ENCODE data around the gene ITGA11.
"Not testable (repeated sequence)": the region's sequence is repeated elsewhere in the genome, so short reads cannot be mapped to it uniquely, and the experiment has no call there.

ITGA11 gene

DNA sequence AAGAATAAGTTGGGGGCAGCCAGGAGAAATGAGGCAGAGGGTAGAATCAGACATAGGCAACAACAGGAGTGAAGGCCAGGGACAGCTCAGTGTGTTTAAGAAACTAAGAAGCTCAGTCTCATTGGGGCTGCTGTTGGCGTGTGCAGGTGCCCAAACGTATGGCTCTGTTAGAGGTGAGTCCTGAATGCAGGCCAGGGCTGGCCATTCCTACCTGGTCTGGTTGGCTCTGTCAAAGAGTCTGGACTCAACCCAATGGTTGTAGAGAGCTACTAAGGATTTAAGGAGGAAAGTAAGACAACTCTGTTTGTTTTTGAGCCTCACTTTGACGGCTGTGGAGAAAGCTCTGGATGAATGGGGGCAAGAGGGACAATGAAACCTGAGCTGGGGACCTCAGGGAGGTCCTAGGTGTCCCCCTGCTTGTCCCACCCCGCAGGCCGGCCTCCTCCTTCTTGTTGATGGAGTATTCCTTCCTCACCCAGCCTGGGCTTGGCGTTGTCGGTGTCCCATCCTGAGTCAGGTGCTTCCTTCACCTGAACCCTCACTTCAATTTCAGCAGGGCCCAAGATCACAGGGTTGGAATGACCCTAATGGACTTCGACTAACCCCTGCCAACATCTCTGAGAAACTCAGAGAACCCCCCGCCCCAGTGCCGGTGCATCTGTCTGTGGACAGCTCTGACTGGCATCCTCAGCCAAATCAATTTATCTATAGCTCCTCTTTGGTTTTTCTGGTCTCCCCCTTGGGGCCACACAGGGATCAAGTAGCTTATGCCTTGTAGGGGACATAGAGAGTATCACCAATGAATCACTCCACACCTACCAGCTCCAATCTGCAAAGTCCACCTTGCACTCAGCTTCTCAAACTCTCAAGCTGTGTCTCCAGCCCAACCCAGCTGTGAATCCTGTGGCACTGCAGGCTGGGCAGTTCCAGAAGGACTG is 8.3 kb downstream of the ITGA11 start:
- DNase-seq: no peak

DNA sequence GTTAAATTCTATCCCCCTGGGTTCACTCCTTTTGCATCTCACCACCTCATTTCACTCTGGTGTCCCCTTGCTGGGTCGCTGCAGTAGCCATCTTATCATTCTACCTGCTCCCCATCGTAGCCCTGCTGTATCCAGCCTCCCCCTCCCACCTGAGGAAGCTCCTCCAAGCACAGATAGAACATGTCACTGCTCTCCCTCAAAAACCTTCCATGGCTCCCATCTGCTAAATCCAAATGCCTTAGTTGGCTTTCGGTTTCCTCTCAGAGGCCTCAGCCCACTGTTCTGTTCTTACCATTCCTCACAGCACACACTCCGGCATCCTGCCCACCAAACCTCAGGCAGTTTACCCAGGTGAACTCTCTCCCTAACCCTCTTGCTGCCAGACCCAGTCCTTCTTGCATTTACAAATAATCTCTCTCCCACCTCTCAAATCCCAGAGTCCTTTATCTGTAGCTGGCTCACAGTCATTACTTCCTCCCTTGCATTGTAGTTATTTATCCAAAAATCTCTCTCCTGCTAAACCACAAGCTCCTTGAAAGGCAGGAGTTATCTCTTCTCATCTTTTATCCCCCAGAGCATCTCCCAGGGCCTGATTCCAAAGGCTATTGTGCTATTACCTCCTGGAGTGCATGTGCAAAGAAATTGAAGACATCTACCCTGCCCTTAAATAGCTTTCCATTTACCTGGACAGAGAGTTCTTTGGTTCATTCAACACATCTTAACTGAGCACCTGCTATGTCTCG is 9.4 kb downstream of the ITGA11 start:
- DNase-seq: not testable (repeated sequence)

DNA sequence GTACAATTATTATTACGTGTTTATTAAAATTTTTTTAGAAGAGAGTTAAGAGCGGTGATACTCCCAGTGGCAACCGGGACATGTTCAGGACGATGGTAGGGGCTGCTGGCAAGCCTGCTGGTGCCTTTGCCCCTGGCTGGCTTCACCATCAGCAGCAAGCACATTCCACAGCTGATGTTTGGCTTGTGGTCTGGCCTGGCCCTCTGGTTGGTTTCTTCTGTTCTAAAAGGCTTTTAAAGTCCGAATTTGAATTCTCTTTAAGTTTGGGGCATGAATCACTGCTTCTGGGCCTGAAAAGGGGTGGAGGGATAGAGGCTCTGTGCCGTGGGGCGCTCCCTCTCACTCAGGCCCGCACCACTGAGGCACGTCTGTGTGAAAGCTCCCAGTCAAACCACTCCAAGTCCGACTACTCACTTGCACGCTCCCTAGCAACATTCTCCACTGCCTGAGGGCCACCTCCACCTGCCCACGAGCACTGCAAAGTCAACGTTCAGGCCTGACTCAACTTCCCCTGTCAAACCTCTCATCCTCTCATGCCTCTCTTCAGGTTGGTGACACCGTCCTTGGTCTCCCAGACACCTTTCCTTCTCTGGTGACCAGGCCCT is 10.1 kb downstream of the ITGA11 start:
- peak; percentile 76 for DNase-seq

DNA sequence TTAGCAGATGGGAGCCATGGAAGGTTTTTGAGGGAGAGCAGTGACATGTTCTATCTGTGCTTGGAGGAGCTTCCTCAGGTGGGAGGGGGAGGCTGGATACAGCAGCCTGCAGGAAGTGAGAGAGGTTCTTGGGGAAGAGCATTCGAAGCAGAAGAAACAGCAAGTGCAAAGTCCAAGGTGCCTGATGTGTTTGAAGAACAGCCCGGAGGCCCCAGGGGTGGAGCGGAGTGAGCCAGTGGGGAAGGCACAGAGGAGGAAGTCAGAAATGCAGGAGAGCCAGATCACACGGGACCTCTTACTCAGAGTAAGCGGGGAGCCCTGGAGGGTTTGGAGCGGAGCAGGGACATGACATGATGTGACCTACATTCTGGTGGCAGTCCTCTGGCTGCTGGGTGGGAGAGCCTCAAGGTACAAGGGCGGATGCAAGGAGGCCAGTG is 10.8 kb downstream of the ITGA11 start:
- no peak for DNase-seq

DNA sequence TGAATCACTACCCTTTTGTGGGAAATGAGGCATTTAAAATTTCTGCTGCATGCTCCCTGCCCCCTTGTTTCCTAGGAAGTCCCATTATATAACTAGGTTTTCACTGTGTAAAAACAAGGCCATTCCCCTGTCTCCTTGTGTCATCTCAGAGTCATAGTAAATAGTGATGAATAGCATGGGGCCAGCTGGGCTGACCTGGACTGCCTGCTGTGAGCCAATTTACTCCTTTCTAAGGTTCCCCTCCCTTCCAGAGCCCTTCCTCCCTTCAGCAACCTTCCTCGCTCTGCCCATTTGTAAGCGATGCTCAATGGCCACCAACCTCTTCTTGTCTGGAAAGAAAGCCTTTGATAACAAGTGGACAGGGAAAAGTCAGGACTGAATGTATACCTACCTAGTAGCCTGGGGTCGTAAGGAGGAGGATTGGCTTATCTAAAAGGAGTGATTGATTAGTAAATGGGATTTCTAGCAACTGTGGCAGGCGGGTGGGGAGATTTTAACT is 11.7 kb downstream of the ITGA11 start:
- peak; percentile 63 for DNase-seq

DNA sequence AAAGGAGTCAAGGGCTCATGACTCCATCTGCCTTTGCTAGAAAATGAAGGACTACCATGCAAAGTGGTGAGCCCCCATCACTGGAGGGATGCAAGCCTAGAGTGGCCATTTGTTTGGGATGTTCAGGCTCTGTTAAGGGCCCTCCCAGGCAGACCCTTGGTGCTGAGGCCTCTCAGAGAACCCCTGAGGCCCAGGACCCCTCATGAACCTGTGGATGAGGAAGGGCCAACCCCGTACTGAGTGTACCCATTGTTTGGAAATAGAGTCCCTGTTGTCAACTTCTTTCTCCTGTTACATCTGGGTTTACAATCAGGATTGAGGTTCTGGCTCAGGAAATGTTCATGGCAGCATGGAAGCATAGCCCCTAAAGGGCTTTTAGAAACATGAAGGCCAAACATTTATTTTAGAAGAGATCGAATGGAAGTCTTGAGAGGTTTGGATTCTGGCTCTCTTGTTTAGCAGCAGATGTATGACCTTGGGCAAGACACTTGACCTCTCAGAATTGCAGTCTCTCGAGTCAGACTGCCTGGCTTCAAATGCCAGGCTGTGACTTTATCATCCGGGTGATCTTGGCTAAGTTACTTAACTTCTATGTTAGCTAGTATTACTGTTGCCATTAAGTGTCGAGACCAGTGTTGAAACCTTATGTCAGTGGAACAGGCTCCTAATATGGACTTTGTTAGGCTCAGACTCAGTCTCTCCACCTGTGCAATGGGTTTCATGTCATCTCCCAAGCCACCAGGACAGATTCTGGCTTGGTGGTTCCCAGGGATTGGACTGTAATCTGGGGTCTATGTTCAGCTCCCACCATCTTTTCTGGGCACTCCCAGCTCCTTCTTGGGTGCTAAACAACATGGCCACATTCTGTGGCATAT is 12.4 kb downstream of the ITGA11 start:
- DNase-seq: no peak

DNA sequence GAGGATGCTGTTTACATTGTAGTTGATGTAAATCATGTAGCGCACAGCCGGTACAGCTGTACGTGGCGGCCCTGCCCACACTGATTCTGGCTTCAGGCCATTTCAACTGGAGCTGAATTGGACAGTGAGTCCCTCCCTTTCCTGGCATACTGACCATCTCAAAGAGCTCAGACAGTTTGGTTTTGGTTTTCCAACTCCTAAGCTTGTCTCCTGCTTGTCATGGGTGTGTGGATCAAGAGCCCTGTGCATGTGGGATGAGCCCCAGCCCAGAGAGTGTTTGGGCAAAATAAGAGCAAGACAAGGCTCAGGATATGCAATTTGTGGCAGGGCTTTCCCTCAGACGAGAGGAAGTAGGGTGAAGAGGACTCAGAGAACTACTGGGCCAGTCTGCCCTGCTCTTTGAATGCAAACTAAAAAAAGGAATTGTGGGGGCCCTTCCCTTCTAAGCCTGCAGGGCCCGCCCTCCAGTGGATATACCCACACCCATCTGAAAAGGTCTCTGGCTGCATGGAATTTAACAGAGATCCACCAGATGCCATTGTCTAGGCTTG is 13.3 kb downstream of the ITGA11 start:
- DNase-seq: no peak

DNA sequence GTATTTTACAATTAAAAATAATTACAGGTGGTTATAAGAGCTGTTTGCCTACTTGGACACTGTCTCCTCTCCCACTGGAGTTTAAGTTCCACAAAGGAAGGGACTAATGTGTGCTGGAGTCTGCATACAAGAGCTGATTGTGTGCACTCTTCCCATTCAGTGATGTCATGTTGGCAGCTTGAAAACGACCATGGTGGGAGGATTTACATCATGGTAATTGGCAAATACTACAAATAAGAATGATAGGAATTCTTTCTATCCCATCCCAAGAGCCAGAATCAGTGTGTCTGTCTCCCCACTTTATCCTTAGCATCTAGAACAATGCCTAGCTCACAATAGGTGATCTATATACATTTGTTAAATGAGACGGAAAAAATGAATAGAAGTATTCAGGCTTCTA is 14.1 kb downstream of the ITGA11 start:
- DNase-seq: no peak

DNA sequence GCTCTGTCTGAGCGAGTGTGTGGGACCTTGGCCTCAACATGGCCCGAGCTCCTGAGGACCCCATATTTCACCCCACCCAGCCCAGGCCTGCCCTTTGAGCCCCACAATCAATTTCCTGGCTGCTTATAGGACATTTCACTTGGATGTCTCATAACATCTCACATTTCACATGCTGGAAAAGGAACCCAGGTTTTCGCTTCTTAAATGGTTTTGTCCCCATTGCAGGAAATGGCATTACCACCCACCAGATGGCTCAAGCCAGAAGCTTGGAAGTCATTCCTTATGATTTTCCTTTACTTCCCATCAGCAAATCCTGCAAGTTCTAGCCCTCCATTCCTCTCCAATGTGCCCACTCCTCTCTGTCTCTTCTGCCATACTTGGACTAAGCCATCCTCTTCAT is 14.9 kb downstream of the ITGA11 start:
- DNase-seq: no peak

DNA sequence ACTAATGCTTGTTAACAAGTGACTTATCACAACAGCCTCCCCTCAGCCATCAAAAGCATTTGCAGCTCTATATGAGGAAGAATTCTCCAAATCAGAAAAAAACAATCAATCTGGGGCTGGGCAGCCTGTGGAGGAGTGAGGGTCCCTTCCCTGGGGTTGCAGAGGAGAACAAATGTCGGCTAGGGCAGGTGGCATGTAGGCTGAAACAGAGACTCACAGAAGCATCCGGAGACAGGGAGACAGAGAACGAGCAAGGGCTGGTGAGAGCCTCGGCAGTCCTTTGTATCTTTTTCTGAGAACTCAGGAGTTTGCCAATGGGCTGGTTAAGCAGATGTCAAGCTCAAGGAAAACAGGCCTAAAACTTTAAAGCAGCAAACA is 15.8 kb downstream of the ITGA11 start:
- no peak for DNase-seq

DNA sequence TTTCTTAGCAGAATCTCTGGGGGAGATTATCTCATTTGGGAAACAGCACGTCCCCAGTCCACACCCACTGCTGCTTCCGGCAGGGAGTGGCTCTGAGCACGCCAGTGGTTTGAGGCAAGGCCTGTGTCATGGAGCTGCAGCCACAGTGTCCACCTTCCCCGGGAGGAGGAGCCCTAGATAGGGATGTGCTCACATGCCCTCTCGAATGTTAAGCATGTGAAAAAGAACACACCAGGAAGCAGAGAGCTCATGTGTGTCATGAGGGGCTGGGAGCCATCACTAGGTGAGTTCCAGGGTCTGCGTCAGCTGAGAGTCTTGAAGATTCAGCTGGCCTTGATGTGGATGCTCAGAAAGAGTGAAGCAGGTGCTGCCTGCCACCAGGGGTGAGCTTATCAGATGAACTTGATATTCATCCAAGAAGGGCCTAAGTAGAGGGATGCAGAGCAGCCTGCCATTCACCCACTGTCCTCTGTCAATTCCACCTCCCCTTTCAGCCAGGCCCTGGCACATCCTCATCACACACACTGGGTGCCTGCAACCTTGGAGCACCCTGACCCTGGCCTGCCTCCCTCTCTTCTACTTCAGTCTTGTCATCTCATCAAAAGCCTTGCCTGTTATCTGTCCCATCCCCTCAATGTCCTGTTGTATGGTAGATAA is 16.3 kb downstream of the ITGA11 start:
- no peak for DNase-seq

DNA sequence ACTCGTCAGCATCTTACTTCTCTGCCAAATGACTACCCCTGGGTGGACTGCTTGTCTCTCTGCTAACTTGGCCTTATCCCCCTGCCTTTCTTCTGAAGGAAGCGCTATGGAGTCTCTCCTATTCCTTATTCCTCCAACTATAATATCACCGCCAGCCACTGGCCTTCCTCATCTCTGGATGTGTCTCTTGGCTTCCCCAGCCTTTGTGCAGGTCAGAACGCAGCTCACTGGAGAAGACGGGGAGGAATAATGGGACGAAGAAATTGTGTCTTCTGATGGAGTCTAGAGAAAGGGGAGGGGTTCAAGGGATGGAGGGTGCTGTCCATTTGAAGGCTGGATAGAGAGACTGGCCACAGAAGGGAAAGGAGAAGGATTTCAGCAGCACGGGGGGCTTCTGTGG is 16.9 kb downstream of the ITGA11 start:
- no peak for DNase-seq

DNA sequence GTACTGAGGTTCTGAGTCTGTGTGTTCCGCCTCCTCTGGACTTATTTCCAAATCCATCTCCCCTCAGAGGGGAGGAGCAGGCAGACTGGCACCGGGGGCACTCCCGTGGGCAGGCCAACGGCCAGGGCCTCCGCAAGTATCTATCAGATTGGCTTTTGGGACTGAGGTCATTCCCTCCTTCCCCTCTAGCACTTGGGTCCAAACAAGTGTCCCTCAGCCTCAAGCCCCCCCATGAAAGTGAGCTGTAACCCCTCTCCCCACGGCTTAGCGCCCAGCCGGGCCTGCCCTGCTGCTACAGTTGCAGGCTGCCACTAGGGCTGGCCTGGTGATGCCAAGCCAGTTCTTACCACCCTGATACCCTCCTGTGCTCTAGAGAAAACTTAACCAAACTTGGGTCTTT is 17.4 kb downstream of the ITGA11 start:
- DNase-seq: no peak

DNA sequence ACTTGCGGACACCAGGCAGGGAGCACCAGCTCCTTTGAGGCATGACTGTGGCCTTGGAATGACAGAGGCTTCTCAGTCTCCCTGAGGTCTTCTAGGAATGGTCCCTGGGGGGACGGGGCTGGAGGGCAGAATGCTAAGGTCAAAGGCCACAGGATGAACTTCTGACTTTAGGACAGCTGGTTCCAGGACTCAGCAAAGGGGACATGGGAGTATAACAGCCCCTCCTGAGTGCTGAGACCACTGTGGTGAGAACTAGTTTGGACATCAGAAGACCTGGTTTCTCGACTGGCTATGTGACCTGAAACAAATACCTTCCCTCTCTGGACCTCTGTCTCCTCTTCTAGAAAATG is 17.8 kb downstream of the ITGA11 start:
- DNase-seq: no peak

DNA sequence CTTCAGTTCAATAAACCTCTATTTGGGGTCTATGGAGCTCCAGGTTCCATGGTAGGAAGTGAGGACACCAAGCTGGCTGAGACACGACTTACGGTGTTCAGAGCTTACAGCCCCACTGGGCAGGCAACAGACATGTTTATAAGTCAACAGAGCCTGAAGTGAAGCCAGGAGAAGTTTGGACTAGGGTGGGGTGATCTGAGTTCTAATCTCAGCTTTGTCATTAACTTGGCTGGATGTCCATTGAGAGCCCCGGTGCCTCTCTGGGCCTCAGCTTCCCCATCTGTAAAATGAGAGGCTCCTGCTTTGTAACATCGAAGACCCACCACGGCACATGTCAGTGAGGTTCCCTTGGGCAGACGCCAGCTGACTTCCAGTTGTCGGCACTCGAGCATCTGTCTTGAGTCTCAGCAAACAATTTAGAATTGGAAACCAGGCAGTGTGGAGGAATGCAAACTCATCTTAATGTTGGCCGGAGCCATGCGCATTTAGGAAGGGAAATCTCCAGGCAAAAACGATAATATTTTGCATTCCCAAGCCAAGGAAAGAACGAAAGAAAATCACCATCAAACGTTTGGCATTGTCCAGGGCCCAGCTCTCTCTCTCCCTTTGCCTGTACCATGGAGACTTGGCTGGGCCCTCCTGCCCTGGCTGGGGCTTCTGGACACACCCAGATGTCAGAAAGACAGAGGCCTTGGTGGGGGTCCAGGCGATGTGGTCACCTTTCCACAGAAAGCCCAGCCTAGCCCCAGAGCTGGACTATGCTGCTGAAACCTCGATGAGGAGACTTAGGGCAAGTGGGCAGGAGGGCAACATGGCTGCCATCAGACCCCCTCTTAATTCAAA is 18.4 kb downstream of the ITGA11 start:
- no peak for DNase-seq

DNA sequence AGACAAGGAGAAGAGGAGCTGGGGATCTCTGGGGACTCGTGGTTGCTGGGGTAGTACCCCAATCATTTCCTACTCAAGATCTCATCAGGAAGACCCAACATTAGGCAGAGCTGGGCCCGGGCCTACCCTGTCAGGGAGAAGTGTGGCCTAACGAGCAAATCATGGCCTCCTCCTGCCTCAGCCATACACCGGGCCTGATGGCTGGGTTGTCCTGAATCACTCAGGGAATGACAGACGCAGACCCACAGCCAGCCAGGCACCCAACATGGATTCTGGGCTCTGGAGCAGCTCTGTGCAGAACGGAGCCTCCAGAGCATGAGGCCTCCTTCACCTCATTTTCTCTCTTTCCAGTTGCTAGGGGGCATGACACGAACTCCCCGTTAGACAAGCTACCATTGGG is 19.7 kb downstream of the ITGA11 start:
- no peak for DNase-seq

DNA sequence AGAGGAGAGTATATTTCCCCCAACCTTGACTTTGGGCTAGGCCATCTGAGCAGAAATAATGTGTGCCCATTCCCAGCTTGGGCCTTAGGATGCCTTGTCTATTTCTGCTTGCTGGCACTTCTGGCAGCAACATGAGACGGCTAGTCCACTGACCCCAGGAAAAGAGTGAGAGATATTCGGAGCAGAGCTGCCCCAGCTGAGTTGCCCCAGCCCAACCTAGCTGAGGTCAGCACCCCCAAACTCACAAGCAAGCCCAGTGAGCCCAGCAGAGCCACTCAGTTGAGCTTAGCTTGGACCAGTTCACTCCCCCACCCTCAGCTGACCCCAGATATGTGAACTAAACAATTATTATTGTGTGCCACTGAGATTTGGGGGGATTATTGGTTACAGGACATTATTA is 20.2 kb downstream of the ITGA11 start:
- no peak for DNase-seq

DNA sequence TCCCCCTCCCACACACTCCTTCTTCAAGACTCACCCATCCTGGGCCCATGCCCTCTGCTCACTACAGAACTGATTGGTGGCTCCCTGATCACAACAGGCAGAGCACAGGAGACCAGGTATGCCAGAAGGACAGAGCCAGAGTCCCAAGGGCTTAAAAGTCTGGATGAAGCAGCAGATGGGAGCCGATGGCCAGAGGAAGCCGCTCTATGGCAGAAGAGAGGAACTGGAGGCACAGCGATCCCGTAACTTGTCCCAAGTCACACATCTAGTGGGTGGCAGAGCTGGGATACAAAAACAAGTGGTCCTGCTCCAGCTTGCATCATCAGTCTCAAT is 20.7 kb downstream of the ITGA11 start:
- DNase-seq: no peak

DNA sequence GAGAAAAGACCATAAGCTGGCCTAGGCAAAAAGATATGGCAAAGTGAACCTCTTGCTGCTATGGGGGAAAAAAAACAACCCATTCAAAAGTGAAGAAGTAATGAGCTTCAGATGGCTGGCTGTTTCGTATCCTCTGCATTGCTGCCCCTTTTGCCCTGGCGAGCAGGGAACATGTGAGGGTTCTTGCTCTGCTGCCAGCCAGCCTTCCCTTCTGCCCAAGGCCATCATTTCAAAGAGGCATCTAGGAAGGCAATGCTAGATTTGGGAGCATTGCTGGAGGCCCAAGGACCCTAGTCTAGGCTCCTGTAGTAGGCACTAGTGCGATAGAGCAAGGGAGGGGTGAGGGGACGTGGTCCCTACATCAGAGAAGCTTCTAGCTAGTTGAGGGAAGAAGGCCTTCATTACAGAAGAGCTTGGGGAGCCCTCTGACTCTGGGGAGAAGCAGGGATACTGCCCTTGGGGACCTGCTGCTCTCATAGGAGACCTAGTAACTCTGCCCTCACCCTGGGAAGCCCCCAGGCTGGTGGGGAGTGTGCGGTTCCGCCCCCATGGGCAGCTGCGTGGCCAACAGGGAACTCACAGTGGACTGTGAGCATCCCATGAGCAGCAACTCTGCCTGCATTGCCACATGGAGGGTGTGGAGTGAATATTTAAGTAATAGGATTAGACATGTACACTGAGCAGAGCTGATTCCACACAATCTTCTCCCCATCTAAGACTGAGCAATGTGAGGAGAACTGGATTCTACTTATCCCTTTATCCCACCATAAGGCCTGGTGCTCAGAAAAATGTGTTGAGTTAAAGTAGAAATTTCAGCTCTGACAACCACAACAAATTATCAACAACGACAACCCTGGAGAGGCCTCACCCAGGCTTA is 21.3 kb downstream of the ITGA11 start:
- DNase-seq: no peak

Data from fibroblast of skin of back (primary cell).